Kidney epithelial cell (primary cell): ENCODE results near the gene DIP2C. TPM values are rescaled to one million over a fixed set of nuclear protein-coding genes. Genes with fewer than 3 reads are reported as not detected.

Experiments used
- DNase-seq: peaks from one replicate; pipeline ENCODE4 v3.0.0-alpha.2; 2010; ENCODE audit warnings: low read depth
- H3K27me3 ChIP-seq: 2 replicates; pipeline ENCODE4 v1.6.0; 2011; ENCODE audit warnings: low read length; ENCODE audit not compliant: control insufficient read depth, insufficient read depth
- H3K36me3 ChIP-seq: 2 replicates; pipeline ENCODE4 v1.5.1; 2011; ENCODE audit warnings: low read length; ENCODE audit not compliant: control insufficient read depth, insufficient read depth
- H3K4me3 ChIP-seq: 2 replicates; pipeline ENCODE4 v1.5.1; 2011; ENCODE audit warnings: low read depth, mild to moderate bottlenecking, control low read depth, low read length
- total RNA-seq: library from RNA; depleted of rRNA; stranded (reverse); fragments of >200 nt; gene quantifications from 2 replicates; pipeline ENCODE4 v1.2.3, GENCODE V29; 2015
- TF ChIP-seq, protein P1 (sequence below): IDR thresholded peaks from 2 replicates; pipeline ENCODE4 v1.5.1; 2011; ENCODE audit warnings: mild to moderate bottlenecking, moderate library complexity, low read length, control low read depth, inconsistent platforms; ENCODE audit not compliant: insufficient read depth, poor library complexity, severe bottlenecking

Gene DIP2C
- total RNA-seq, 1 donor from 2014 or later = 19.2 TPM

DNA sequence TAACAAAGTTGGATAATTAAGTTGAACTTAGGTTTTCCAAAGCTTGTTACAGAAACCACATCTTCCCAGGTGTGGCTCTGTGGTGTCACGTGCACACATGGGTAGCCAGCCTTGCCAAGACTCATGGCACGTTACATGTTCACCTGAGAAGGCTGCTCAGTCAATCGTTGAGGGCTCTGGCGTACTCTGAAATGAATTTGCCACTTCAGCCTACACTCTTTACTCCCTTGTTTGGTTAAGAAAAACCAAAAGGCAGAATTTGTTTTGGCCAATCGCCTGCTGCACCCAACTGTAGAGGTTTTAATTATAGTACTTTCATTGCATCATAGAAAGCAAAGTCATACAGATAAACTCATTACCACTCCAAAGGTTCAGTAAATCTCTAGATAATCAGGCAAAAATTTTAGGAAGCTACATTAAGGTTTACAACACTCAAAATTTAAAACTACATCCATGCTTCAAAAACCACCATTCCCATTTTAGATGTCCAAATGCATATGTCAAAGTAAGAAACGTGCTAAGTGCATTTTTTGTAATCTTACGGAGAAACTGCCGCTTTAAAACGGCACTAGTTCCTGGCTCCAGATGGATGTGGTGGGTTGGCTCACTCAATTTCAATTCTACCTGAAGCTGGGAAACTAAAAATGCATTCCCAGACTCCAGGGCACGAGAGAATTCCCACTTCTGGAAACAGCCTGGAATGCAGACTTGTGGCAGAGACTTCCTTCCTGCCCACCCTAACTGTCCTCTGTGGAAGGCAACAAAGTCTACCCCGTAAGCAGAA, 88.4 kb downstream of the DIP2C start:
- Histone ChIP-seq H3K4me3 (no peak overlapping the region), H3K27me3 (no peaks in the 10 kb centered on the region), H3K36me3 (no peaks in the 10 kb centered on the region)
- peak; percentile 74 for DNase-seq
- TF ChIP-seq, protein P1, sequence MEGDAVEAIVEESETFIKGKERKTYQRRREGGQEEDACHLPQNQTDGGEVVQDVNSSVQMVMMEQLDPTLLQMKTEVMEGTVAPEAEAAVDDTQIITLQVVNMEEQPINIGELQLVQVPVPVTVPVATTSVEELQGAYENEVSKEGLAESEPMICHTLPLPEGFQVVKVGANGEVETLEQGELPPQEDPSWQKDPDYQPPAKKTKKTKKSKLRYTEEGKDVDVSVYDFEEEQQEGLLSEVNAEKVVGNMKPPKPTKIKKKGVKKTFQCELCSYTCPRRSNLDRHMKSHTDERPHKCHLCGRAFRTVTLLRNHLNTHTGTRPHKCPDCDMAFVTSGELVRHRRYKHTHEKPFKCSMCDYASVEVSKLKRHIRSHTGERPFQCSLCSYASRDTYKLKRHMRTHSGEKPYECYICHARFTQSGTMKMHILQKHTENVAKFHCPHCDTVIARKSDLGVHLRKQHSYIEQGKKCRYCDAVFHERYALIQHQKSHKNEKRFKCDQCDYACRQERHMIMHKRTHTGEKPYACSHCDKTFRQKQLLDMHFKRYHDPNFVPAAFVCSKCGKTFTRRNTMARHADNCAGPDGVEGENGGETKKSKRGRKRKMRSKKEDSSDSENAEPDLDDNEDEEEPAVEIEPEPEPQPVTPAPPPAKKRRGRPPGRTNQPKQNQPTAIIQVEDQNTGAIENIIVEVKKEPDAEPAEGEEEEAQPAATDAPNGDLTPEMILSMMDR = no peak

DNA sequence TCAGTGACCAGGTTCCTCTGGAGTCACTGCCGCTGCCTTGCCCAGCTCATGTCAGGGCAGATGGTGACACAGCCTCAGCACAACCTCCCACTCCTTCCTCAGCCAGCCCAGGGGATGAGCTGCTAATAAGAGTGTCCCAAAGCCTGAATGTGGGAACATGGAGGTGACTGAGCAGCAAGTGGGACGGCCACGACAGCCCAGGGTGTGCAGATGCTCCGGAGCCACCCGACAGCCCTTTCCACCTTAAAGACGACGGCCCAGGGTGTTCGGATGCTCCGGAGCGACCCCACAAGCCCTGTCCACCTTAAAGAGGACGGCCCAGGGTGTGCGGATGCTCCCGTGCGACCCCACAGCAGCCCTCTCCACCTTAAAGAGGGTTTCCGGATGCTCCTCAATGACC, 89.2 kb downstream of the DIP2C start:
- Histone ChIP-seq H3K27me3 (no peaks in the 10 kb centered on the region), H3K36me3 (no peaks in the 10 kb centered on the region), H3K4me3 (no peak overlapping the region)
- TF ChIP-seq, protein P1 = no peak
- DNase-seq = no peak

DNA sequence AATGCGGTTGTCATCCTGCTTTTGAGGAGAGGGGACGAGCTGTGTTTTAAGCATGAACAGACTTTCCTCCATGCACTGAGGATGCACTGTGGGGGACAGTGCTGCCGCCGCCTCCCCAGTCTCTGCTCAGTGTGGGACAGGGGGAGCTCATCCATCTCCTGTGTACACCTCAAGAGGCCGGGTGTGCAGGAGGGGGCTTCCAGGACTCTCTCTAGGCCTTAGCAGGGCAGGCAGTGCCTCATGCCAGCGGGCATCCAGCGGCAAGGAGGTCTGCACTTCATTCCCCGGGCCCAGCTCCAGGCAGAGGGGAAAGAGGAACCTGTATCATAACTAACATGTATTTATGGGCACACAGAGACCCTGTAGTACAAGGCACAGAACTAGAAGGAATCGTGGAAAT, 89.7 kb downstream of the DIP2C start:
- H3K4me3 ChIP-seq = no peak overlapping the region
- no peaks in the 10 kb centered on the region for H3K36me3 ChIP-seq
- no peaks in the 10 kb centered on the region for H3K27me3 ChIP-seq
- TF ChIP-seq, protein P1 = no peak
- no peak for DNase-seq

DNA sequence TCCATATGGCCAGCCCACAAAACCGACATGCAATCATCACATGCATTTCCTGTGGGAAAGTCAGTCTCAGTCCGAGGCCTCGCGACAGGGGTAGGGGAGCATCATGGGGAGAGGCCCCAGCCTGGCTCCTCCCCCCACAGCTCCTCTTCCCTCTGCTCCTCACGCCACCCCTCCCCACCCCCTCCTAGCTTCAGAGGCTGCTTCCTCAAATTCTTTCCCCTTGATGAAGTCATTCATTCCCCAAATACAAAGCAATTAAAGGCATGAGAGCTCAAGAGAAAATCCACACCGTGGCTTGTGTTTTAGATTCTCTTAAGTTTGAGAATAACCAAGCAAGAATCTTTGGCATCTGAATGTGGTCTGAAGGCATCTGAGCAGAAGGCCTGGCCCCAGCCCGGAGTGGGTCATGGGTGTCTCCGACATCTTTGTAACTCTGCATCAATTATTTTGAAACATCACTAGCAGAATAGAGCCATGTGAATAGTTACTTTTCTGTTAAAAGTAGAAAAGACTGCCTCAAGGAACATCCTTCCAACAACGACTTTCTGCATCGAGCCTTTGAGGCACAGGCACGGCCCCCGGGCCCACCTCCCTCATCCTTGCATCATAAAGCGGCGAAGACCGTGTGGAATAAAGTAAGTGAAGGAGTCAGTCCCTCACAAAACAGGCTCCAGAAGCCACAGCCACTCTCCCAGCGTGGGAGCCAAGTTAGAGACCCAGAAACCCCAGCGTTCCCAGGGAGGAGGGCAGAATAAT, 90.9 kb downstream of the DIP2C start:
- peak; percentile 96 for DNase-seq
- TF ChIP-seq, protein P1 = no peak
- Histone ChIP-seq H3K36me3 (no peaks in the 10 kb centered on the region), H3K27me3 (no peaks in the 10 kb centered on the region), H3K4me3 (no peak overlapping the region)

- H3K36me3 ChIP-seq = no peaks in the 10 kb centered on the region
- no peaks in the 10 kb centered on the region for H3K27me3 ChIP-seq
- H3K4me3 ChIP-seq = no peak overlapping the region
- no peak for DNase-seq
- TF ChIP-seq, protein P1 = no peak
Observed at GRCh38 chr10:597976-598375, 91.5 kb downstream of the DIP2C start.
